Keratinocyte (primary cell): ENCODE results near the gene EVC.

Experiments
- CTCF ChIP-seq, 3 experiments: IDR thresholded peaks in 1 of 3; conservative IDR thresholded peaks in 1 of 3; optimal IDR thresholded peaks in 1 of 3; 2 replicates in 2 of 3; 3 replicates in 1 of 3; pipeline versions ENCODE3 to v1.5.1; 2011; ENCODE audit warnings: low read length in 3 of 3, mild to moderate bottlenecking in 3 of 3, moderate library complexity in 2 of 3, control low read depth in 1 of 3, inconsistent platforms in 1 of 3; ENCODE audit not compliant: insufficient read depth in 2 of 3; ENCODE audit errors: extremely low read depth in 1 of 3
- EZH2 ChIP-seq: IDR thresholded peaks from one replicate; pipeline ENCODE4 v1.6.1; 2012; ENCODE audit warnings: inconsistent platforms, mild to moderate bottlenecking, low read length, moderate library complexity

DNA sequence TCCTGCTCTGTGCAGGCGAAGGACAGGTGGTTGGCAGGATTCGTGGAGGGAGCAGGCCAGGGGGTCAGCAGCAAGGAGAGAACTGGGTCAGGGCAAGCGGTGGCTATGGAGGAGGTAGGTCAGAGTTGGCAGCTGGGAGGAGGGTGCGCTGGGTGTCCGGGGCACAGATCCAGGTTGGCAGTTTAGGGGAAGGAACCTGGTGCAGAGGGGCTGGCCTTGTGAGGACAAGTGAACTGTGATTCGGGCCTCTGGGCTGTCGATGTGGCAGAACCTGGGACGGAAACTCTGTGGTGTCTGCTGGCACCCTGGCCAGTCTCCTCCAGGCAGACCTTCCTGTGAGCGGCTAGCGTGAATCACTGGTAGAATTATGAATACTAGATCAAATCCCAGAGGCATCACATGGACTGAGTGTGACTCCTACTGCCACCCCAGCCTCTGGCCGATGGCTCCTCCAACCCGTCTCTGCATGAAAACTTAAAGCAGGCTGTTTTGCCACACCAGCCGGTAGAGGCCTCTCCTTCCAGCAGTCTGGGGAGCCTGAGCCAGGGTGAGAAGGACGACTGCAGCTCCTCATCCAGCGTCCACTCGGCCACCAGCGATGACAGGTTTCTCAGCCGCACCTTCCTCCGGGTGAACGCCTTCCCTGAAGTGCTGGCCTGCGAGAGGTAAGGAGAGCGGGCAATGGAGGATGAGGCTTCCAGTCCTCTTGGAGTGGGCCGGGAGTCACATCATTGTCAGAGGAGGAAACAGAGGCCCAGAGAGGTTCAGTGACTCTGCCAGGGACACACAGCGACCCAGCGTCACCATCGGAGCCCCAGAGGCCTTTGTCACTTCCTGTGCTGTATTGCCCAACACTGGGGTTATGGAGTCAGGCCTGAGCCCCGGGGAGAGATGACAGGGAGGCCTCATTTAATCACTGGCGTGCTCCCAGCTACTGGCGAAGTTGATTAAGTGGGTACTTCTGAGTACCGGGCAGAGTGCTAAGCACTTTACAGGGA is 20.3 kb downstream of the EVC start:
- no peak for TF ChIP-seq CTCF (optimal IDR thresholded peaks at IDR 0.05 in 1 of 3, IDR thresholded peaks at IDR 0.05 in 1 of 3, conservative IDR thresholded peaks at IDR 0.05 in 1 of 3; ENCODE audit: extremely low read depth in 1 of 3, insufficient read depth in 2 of 3, low read length in 3 of 3)
- no peak for TF ChIP-seq EZH2
